COR-L47 (cell line): ENCODE measurements around the gene KCTD6.

Experiments used
- DNase-seq: peaks from one replicate; lab custom pipeline; 2025; lab: John Stamatoyannopoulos, UW

The KCTD6 gene

GRCh38 chr3:58485801-58486435, 6.0 kb upstream of the KCTD6 start:
- DNase-seq = no peak

GRCh38 chr3:58487140-58487886, 4.6 kb upstream of the KCTD6 start:
- DNase-seq = no peak

GRCh38 chr3:58488967-58489366, 2.9 kb upstream of the KCTD6 start:
- no peak for DNase-seq

GRCh38 chr3:58490860-58491501, 915 bp upstream of the KCTD6 start:
- DNase-seq = no peak

GRCh38 chr3:58492494-58492905, 604 bp downstream of the KCTD6 start:
- no peak for DNase-seq

GRCh38 chr3:58494107-58494506, 2.2 kb downstream of the KCTD6 start:
- DNase-seq = no peak

GRCh38 chr3:58495101-58495500, 3.2 kb downstream of the KCTD6 start:
- DNase-seq = no peak

GRCh38 chr3:58496206-58496857, 4.4 kb downstream of the KCTD6 start:
- no peak for DNase-seq

- no peak for DNase-seq
Measured at GRCh38 chr3:58497097-58497496, 5.2 kb downstream of the KCTD6 start.

- DNase-seq = no peak
Measured at GRCh38 chr3:58502872-58503271, 11.0 kb downstream of the KCTD6 start.

- DNase-seq = no peak
Measured at GRCh38 chr3:58507356-58508078, 15.6 kb downstream of the KCTD6 start.

GRCh38 chr3:58508437-58508836, 16.5 kb downstream of the KCTD6 start:
- no peak for DNase-seq

GRCh38 chr3:58514405-58514804, 22.5 kb downstream of the KCTD6 start:
- no peak for DNase-seq

GRCh38 chr3:58518291-58518789, 26.4 kb downstream of the KCTD6 start:
- no peak for DNase-seq

GRCh38 chr3:58519668-58520402, 27.9 kb downstream of the KCTD6 start:
- DNase-seq = no peak

- DNase-seq = peak; percentile 64
Measured at GRCh38 chr3:58520403-58521335, 28.8 kb downstream of the KCTD6 start.

GRCh38 chr3:58521336-58521670, 29.4 kb downstream of the KCTD6 start:
- DNase-seq = no peak

- DNase-seq = no peak
Measured at GRCh38 chr3:58521917-58522631, 30.2 kb downstream of the KCTD6 start.

- no peak for DNase-seq
Measured at GRCh38 chr3:58522759-58523425, 31.0 kb downstream of the KCTD6 start.
